HG02798 (cell line): ENCODE measurements around the gene DEK.

Source experiments
- ATAC-seq: cut with Tn5 transposase; IDR thresholded peaks from one replicate; pipeline ENCODE4 v1.9.1; 2021; ENCODE audit warnings: mild to moderate bottlenecking; ENCODE audit not compliant: unreplicated experiment, poor library complexity

Gene DEK

DNA sequence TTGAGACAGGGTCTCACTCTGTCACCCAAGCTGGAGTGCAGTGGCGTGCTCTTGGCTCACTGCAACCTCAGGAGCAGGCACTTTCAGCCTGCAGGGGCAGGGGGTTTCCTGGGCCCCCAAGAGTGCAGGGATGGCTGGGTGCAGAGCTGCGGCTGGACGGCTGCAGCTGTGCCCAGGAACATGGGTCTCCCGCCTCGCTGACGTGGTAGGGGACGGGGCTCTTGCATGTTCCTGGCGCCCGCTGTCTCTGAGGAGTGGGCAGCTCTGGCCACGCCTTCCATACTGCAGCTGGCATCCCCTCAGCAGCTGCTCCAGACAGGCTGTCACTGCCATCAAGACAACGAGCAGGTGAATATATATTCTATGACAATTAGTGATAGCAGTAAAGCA is 2.2 kb upstream of the DEK start:
- ATAC-seq: no peak

DNA sequence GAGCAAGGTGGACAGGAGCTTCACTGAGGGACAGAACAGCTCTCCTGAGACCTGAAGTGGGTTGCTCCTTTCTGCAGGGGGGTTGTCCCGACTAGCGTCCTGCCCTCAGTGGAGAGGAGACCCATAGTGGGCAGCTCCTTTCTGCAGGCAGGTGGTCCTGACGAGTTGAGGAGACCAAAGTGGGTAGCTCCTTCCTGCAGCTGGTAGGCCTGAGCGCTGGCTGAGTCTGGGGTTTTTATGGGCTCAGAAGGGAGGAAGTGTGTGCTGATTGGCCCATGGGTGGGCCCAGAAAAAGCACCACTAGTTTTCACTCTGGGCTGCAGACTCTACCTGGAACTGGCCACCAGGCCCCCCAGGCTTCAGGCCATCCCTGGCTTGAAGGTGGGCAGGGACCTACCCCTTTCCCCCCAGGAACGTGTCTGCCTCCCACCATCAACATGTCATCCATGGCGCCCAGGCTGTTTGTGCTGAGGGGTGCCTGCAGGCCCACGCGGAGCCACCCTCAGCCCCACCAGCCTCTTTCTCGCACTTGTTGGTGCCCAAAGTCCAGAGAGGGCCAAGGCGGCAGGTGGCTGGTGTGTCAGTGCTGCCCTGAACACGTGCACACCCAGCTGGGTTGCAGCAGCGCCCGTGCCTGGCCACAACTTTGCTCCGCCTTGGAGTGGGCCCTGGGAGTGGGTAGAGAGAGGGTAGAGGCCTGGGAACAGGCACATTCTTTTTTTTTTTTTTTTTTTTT is 1.6 kb upstream of the DEK start:
- no peak for ATAC-seq

DNA sequence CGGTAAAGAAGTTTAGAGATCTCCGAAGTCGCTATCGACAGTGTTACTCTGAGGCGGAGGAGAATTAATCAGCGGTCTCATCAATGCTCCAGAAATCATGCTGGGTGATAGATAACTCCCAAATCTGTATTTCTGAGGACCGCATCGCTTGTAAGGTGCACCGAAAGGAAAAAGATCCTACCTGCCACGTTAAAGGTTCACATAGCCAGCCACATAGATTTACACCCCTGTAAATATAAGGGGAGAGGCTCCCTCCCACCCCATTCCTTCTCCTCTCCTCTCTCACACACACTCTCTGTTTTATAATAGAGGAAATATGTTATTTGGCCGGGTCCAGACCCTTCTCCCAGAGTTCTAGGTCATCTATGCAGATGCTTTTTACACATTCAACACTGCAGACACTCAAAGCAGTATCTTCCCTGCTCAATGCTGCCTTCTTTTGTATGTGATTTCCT is 620 bp upstream of the DEK start:
- ATAC-seq: no peak

DNA sequence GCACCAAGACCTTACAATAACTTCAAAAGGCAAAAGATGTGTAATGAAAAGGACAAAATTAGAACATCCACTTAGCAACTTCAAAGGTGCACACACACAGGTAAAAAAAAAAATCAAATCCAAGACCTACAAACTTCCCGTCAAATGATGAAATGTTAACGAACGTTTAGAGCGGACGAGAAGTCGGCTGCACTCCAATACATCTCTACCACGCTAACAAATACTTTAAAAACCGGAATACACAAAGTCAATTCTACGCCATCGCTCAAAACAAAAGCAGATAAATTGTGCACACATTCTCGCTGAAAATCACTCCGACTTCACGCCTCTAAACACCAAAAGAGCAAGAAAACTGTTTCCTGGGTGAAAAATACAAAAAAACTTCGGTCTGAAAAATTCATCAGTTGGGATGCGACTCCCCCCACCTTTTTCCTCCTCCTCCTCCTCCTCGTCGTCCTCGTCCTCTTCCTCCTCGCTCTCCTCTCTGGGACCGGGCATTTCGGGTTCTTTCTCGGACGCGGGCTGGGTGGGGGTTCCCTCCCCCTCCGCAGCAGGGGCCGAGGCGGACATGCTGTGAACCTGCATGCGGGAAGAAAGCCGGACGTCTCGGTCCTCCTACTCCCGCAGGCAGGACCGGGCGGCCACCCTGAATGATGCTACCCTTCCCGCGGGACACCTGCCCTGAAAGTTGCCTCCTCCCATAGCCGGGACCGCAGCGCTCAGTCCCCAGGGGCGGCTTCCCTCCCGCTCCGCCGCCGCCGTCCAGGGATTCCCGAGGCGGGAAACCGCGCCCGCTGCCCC is 712 bp downstream of the DEK start:
- peak; percentile 3 for ATAC-seq

DNA sequence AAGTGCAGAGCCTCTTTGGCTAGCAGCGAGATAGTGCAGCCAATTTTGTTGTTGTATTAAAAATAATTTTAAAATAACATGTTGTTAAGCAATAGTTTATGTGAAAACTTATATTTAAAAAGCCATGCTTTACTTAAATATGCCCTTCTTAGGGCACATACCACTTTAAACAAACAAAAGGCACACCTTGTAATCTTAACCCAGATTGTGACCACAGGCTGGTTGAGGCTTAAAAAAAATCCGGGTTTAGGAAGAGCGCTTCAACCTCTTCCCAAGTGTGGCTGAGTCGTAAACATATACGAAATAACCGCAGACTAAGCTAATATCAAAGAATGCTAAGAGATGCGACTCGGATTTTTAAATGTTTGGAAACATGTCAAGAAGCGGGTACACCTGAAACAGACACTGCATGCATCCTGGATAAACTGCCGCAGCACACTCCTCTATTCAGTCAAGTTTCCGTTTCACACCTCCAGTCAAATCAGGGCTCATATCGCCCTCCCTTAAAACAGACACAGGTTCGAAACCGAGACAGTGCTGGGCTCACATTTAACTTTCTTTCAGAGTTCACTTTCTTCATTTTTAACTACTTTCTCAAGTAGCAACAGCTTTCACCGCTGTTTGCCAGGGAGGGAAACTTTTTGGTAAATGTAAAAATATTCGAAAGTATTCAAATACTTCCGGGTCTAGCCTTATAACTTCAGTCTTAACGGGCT is 1.5 kb downstream of the DEK start:
- peak; percentile 67 for ATAC-seq

DNA sequence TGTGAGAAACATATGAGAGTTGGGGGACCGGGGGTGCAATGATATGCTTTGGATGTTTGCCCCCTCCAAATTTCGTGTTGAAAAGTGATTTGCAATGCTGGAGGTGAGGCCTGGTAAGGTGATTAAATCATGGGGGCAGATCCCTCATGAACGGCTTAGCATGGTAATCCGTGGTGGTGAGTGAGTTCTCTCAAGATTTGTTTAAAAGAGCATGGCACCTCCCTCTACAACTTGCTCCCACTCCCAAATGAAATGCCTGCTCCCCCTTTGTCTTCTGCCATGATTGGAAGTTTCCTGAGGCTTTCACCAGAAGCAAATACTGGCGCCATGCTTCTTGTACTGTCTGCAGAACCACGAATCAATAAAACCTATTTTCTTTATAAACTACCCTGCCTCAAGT is 2.5 kb downstream of the DEK start:
- no peak for ATAC-seq

DNA sequence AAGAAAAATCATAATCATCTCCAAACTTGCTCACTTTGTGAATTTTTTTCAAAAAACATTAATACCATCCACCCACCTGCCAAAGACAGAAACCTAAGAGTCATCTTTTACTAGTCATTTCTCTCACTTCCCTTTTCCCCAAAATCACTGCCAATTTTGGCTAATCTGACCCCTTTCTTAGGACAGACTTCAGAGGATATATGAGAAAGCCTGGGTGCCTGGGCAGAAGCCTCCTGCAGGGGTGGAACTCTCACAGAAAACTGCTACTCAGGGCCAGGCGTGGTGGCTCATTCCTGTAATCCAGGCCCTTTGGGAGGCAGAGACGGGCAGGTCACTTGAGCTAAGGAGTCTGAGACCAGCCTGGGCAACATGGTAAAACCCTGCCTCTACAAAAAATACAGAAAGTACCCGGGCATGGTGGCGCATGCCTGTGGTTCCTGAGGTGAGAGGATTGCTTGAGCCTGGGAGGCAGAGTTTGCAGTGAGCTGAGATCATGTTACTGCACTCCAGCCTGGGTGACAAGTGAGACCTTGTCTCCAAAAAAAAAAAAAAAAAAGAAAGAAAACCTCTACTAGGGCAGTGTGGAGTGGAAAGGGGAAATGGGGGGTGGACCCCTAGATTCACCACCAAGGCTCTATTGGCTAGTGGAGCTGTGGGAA is 3.8 kb downstream of the DEK start:
- ATAC-seq: peak; percentile 40

DNA sequence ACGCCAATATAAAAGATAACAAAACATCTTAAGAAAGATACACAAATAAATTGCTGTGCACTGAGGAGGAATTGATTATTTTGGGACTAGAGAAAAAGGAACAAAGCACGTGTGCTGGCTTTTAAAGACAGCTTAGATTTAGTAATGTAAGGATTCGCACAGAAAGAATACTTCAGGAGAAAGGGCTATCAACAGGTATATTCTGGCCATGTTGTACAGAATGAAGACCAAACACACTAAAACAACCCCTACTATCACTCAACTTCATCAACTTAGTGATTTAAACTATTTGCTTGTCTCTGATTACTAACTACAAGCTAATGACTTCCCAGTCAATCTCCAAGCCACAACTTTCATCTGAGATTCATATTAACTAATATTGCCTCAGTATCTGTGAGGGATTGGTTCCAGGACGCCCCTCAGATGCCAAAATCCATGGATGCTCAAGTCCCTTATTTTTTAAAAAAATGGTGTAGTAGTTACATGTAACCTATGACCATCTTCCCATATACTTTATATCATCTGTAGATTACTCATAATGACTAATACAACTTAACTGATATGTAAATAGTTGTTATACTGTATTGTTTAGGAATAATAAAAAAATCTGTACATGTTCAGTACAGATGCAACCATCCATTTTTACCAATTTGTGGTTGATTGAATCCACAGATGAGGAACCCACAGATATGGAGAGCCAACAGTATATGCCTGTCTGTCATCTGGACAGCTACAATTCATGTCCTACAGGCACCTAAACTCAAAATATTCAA is 4.5 kb downstream of the DEK start:
- ATAC-seq: no peak

DNA sequence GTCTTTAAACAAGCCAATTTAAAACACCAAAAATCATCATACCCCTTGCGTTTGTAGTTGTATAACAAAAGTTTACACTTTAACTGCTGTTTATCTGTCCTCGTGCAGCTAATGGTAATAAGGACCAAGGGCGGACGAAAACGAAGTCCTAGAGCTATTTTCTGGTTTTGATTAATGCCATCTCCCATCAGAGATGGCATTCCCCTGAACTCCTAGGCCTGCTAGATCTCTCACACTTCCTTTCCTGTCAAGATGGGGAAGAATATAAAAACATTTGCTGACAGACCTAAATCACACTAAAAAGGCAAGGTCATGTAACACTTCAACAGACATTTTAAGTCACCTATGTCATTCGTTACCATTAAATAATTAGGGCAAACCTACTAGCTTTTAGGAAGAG is 9.5 kb downstream of the DEK start:
- no peak for ATAC-seq

DNA sequence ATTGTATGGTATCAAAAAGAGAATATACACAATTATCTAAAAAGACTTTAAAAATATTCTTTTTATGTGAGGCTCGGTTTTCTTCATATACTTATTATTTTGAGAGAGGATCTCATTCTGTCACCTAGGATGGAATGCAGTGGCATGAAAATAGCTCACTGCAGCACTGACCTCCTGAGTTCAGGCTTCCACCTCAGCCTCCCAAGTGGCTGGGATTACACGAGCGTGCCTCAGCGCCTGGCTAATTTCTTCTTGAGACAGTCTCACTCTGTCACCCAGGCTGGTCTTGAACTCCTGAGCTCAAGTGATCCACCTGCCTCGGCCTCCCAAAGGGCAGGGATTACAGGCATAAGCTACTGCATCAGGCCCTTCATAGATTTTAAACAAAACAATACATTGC is 10.7 kb downstream of the DEK start:
- no peak for ATAC-seq

DNA sequence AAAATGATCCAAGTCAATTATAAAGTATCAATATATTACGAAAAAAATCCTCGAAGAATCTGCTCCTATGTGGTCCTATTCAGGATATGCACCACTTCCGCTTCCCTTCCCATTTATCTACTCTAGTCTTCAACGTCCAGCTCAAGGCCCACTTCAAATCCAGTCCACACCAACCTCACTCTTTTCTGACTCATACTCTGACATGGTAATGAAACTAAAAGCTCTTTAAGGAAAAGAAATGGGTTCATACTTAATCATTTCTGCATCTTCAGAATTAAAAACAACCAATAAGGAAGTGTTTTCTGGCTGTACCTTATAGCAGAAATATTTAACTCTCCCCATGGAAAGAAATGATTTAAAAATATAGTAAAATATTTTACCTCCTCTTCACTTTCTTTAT is 15.1 kb downstream of the DEK start:
- no peak for ATAC-seq

DNA sequence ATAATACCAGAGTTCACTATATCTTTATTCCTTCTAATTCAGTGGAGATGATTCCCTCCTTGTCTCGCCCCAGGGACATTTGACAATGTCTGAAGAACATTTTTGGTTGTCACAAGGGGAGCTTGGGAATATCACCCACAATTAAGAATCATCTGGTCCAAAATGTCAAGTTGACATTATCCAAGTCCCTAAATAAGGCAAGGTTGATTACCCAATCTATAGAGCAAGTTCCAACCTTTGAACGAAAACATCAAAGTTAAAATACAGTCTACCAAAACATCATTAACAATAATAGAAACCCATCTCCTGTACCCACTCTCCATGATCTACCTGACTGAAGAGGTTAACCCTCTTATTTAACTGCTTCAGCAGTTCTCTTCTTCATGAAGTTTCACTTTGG is 15.6 kb downstream of the DEK start:
- no peak for ATAC-seq

DNA sequence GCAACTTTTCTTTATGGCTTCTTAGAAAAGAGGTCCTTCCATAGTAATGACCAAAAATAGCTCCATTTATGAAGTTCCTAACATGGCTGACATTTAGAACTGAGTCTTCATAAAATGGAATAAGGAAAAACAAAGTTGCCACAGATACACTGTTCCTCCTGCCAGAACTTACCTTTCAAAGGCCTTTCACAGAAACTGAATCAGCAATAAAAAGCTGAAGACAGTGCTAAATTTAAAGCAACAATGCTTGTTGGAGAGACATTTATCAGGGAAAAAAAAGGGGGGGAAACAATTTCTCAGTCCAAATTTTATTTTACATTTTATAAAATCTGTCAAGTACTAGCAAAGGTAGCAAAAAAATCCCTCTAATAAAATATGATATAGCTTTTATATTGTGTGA is 17.3 kb downstream of the DEK start:
- ATAC-seq: no peak

DNA sequence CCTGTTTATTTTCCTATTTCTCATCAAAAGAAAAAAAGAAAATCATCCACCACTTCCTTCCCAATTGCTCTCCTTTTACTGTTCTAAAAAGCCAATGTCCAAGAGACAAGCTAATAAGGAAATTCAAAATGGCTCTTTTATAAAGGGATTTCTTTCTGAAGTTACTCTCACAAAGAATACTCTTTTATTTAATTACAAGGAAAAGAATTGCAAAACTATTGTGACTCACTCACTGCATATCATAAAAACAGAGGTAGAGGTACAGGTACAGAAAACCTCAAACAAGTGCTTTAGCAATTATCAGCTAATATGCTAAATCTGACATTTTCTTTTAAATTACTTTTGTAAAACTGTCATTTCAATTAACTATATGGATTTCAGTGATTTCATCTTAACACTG is 18.1 kb downstream of the DEK start:
- no peak for ATAC-seq

DNA sequence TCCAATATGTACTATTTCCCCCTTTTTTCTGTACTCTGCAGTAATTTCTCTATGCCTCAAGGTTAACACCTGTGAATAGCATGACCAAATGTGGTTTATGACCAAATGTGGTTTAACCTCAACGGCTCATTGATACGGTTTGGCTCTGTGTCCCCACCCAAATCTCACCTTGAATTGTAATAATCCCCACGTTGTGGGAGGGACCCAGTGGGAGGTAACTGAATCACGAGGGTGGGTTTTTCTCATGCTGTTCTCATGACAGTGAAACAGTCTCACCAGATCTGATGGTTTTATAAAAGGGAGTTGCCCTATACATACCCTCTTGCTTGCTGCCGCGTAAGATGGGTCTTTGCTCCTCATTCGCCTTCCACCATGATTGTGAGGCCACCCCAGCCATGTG is 18.7 kb downstream of the DEK start:
- peak; percentile 38 for ATAC-seq

DNA sequence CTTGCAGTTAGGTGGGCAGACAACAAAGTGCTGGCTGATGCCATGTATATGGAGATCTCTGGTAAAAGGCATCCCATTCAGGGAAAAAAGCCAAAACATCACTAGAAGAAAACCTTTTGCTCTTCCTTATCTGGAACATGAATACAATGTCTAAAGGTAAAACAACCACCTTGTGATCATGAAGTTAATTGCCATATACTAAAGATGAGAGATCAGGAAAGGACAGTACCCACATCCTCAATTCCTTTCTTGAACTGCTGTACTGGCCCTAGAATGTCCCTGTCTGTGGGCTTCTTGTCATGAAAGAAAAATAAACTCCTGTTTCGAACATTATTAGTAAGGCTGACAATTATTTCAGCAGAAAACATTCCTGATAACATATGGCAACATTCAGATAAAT is 19.3 kb downstream of the DEK start:
- no peak for ATAC-seq

DNA sequence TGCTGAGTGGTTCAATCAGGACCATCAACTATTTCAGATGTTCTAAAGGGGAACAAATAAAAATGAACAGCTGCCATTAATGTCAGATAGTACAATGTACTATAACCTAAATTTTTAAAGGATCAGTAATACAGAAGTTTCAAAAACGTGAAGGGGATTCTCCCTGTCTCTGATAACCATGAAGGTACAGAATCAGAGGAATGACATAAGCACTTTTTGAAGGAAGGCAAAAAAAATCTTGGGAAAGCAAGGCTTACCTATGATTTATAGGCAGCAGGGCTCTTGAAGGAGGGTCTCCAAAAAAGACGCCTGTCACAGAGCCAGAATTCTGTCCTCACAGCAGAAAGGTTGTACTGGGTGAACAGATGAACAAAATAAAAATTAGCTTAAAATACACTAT is 20.1 kb downstream of the DEK start:
- ATAC-seq: no peak

DNA sequence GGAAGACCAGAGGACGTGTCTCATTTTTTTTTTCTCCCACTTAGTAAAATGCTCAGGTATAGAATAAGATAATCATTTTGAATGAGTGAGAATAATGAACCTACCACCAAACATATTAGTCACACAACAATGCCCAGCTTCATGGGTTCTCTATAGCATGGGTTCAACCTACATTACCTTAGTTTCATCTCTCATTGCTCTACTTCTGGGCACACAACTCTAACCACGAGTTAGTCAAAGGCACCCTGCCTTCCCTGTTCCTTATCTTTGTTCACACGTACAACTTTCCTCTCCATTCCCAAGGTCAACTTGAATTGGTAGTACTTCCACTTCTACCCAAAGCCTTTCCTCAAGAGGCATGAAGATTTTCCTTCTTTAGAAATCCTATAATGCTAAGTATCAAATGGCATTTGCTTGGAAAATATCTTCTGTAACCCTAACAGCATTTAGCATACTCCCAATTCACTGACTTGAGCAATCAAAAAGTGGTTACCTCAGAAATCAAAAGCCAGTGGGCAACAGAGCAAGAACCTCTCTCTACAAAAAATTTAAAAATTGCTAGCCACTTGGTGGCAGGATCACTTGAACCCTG is 20.9 kb downstream of the DEK start:
- no peak for ATAC-seq

DNA sequence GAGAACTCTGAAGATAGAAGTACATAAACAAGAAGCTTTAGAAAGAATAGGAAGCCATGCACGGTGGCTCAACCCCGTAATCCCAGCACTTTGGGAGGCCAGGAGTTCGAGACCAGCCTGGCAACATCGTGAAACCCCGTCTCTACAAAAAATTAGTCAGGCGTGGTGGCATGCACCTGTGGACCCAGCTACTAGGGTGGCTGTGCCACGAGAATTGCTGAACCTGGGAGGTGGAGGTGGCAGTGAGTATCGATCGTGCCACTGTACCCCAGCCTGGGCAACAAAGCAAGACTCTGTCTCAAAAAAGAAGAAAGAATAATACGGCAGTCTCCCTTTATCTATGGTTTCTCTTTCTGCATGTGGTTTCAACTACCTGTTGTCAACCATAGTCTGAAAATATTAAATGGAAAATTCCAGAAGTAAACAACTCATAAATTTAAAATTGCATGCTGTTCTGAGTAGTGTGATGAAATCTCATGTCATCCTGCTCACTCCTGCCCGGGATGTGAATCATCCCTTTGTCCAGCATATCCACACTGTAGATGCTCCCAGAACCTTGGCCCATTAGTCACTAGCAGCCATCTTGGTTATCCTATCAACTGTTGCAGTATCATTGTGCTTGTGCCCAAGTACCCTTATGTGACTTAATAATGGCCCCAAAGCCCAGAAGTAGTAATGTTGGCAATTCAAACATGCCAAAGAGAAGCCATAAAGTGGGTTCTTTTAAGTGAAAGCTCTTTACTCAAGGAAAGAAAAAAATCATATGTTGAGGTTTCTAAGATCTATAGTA is 22.1 kb downstream of the DEK start:
- ATAC-seq: no peak
